ENCODE measurements around the gene SLC44A4. TPM values are rescaled to one million over a fixed set of nuclear protein-coding genes. Genes with fewer than 3 reads are reported as not detected.

The SLC44A4 gene
- total and polyA plus RNA-seq, 3 donors from 2014 or later = 0.87 to 6.3 (median 1.2) TPM

GRCh38 chr6:31898383-31899011 lies 19.7 kb upstream of the SLC44A4 start:
- intact Hi-C loops (cut with DNase I; ENCODE audit: low total_unique reads) = no loop called here
- Histone ChIP-seq H3K36me3 (ENCODE audit: low read depth, missing control alignments) (no peaks in the 10 kb centered on the region), H3K27ac (peak overlapping the region; percentile 80 to 82), H3K4me1 (peaks cover 46% of the 10 kb centered on the region), H3K4me3 (peak overlapping the region; percentile 72 to 94), H3K9me3 (no peaks in the 10 kb centered on the region), H3K27me3 (no peaks in the 10 kb centered on the region)
- peak; percentile 58 for DNase-seq
- WGBS, 2 donors = 13 to 14% methylated on average over 8 of the region's 8 CpGs
- no peak for TF ChIP-seq POLR2A (IDR thresholded peaks at IDR 0.05)
- TF ChIP-seq, protein P1, sequence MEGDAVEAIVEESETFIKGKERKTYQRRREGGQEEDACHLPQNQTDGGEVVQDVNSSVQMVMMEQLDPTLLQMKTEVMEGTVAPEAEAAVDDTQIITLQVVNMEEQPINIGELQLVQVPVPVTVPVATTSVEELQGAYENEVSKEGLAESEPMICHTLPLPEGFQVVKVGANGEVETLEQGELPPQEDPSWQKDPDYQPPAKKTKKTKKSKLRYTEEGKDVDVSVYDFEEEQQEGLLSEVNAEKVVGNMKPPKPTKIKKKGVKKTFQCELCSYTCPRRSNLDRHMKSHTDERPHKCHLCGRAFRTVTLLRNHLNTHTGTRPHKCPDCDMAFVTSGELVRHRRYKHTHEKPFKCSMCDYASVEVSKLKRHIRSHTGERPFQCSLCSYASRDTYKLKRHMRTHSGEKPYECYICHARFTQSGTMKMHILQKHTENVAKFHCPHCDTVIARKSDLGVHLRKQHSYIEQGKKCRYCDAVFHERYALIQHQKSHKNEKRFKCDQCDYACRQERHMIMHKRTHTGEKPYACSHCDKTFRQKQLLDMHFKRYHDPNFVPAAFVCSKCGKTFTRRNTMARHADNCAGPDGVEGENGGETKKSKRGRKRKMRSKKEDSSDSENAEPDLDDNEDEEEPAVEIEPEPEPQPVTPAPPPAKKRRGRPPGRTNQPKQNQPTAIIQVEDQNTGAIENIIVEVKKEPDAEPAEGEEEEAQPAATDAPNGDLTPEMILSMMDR (IDR thresholded peaks at IDR 0.05) = no peak

DNA sequence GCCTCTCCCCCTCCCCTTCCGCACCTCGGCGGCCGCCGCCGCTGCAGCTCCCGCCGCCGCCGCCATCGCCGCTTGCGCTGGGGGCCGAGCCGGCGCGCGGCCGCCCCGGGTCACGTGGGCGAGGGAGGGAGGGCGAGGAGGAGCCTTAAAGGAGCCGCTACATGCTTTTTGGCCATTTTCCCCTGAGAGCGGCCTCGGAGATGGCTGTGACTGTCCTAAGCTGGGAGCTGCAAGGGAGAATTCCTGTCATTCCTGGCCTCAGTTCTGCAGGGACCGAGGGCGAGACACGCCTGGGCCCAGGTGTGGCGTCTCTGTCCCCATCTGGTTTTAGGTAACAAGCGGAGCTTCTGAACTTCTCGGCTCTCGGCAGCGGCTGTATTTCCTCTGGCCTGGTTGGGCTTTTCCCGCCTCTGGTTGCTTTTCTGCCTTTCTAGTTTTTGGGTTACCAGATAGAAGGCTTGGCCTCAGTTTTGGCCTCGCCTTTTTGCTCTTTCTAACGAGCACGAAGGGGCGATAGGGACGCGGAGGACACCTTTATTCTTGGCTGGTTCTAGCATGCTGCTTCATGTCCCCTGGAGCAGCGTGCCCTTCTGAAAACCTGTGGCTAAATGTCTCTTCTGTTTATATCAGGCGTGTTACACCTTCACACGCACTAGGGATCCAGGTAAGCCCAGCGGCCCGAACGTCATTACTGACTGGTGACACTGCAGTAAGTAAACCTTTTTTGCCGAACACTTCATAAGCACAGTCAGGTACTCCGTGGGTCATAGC lies 19.0 kb upstream of the SLC44A4 start, which contains the start of gene EHMT2:
TSS of gene EHMT2 (minus strand) at position 87 of the 771 bp plus-strand sequence. CDS start at position 66, 21 bp downstream.
- TF ChIP-seq, protein P1 (IDR thresholded peaks at IDR 0.05) = peak in 1 of 3 experiments; percentile 59
- TF ChIP-seq POLR2A (IDR thresholded peaks at IDR 0.05) = no peak
- Histone ChIP-seq H3K9me3 (no peaks in the 10 kb centered on the region), H3K36me3 (ENCODE audit: low read depth, missing control alignments) (no peaks in the 10 kb centered on the region), H3K27me3 (no peaks in the 10 kb centered on the region), H3K27ac (peak within 1 kb of the TSS; percentile 80 to 82), H3K4me1 (peaks cover 39% of the 10 kb centered on the region), H3K4me3 (peak within 1 kb of the TSS; percentile 72 to 94)
- WGBS, 2 donors = 0% methylated on average over 18 to 48 of the region's 49 CpGs
- DNase-seq = peak; percentile 89
- intact Hi-C loops (cut with DNase I; ENCODE audit: low total_unique reads) = no loop called here

GRCh38 chr6:31896856-31897611 lies 18.2 kb upstream of the SLC44A4 start:
- intact Hi-C loops (cut with DNase I; ENCODE audit: low total_unique reads) = no loop called here
- no peak for TF ChIP-seq POLR2A (IDR thresholded peaks at IDR 0.05)
- TF ChIP-seq, protein P1 (IDR thresholded peaks at IDR 0.05) = no peak
- H3K4me3 ChIP-seq = peak overlapping the region; percentile 72 to 94
- H3K9me3 ChIP-seq = no peaks in the 10 kb centered on the region
- peaks cover 36% of the 10 kb centered on the region for H3K4me1 ChIP-seq
- no peaks in the 10 kb centered on the region for H3K27me3 ChIP-seq
- peak overlapping the region; percentile 75 to 80 for H3K27ac ChIP-seq
- H3K36me3 ChIP-seq (ENCODE audit: low read depth, missing control alignments) = no peaks in the 10 kb centered on the region
- DNase-seq = no peak
- WGBS, 2 donors = 0% methylated on average over 4 to 33 of the region's 62 CpGs

GRCh38 chr6:31896493-31896855 lies 17.7 kb upstream of the SLC44A4 start:
- no peaks in the 10 kb centered on the region for H3K36me3 ChIP-seq (ENCODE audit: low read depth, missing control alignments)

More at GRCh38 chr6:31896493-31896855, 17.7 kb upstream of the SLC44A4 start:
- peak overlapping the region; percentile 75 to 80 for H3K27ac ChIP-seq
- DNase-seq = no peak
- TF ChIP-seq POLR2A (IDR thresholded peaks at IDR 0.05) = no peak
- TF ChIP-seq, protein P1 (IDR thresholded peaks at IDR 0.05) = no peak
- H3K4me1 ChIP-seq = peaks cover 36% of the 10 kb centered on the region
- no peaks in the 10 kb centered on the region for H3K27me3 ChIP-seq
- intact Hi-C loops (cut with DNase I; ENCODE audit: low total_unique reads) = no loop called here
- peak overlapping the region in 1 of 2 donors; percentile 94 for H3K4me3 ChIP-seq
- no peaks in the 10 kb centered on the region for H3K9me3 ChIP-seq
- WGBS, 2 donors = 33 to 40% methylated on average over 2 to 4 of the region's 4 CpGs
